SK-N-SH (cell line): ENCODE data around the gene FAM241A.

Source experiments
- EP300 ChIP-seq, 2 experiments: IDR thresholded peaks; 2 replicates each; pipeline versions ENCODE4 v1.4.0 to v1.6.1; 2012; ENCODE audit warnings: borderline replicate concordance in 1 of 2, low read depth in 1 of 2, low read length in 1 of 2
- POLR2AphosphoS5 ChIP-seq: IDR thresholded peaks from 2 replicates; pipeline ENCODE4 v1.6.1; 2012; ENCODE audit warnings: low read depth, low read length
- TCF12 ChIP-seq: IDR thresholded peaks from 2 replicates; pipeline ENCODE4 v1.4.0; 2012
- TF ChIP-seq, protein P1 (sequence below): fragments of 200-600 bp; sonication (generic); IDR thresholded peaks from 2 replicates; pipeline ENCODE4 v1.6.1; 2017; ENCODE audit warnings: antibody characterized with exemption, mild to moderate bottlenecking, moderate library complexity

GRCh38 chr4:112210777-112211176 is 65.5 kb downstream of the FAM241A start:
- TF ChIP-seq, protein P1, sequence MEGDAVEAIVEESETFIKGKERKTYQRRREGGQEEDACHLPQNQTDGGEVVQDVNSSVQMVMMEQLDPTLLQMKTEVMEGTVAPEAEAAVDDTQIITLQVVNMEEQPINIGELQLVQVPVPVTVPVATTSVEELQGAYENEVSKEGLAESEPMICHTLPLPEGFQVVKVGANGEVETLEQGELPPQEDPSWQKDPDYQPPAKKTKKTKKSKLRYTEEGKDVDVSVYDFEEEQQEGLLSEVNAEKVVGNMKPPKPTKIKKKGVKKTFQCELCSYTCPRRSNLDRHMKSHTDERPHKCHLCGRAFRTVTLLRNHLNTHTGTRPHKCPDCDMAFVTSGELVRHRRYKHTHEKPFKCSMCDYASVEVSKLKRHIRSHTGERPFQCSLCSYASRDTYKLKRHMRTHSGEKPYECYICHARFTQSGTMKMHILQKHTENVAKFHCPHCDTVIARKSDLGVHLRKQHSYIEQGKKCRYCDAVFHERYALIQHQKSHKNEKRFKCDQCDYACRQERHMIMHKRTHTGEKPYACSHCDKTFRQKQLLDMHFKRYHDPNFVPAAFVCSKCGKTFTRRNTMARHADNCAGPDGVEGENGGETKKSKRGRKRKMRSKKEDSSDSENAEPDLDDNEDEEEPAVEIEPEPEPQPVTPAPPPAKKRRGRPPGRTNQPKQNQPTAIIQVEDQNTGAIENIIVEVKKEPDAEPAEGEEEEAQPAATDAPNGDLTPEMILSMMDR = no peak
- TF ChIP-seq EP300 (IDR thresholded peaks at IDR 0.05; ENCODE audit: borderline replicate concordance in 1 of 2, low read depth in 1 of 2, low read length in 1 of 2) = no peak
- no peak for TF ChIP-seq TCF12
- no peak for TF ChIP-seq POLR2AphosphoS5
